ACHN (cell line): ENCODE measurements around the gene ATP1A2.
"Not testable (repeated sequence)": the region's sequence is repeated elsewhere in the genome, so short reads cannot be mapped to it uniquely, and the experiment has no call there.

Experiments
- DNase-seq: peaks from one replicate; pipeline ENCODE4 v3.0.0-alpha.2; 2015
- in situ Hi-C: cut with HindIII; loops from 2 replicates; pipeline ENCODE4 v1.10.0; 2017; ENCODE audit warnings: low sequenced_read_pairs, low pct_ligation_motif_present, low pct_unique_long_range_greater_than_20kb

ATP1A2 gene

GRCh38 chr1:160097911-160098851, 17.4 kb upstream of the ATP1A2 start, which contains the start of gene IGSF8:
IGSF8 (minus strand) TSS chr1:160098619; CDS start chr1:160098472, 147 bp downstream.
- in situ Hi-C loops, result no loop called here

GRCh38 chr1:160098852-160099561, 16.6 kb upstream of the ATP1A2 start:
- peak; percentile 92 for DNase-seq
- in situ Hi-C loops, result no loop called here

More at GRCh38 chr1:160097911-160098851, 17.4 kb upstream of the ATP1A2 start, which contains the start of gene IGSF8:
- peak; percentile 84 for DNase-seq

GRCh38 chr1:160099716-160100375, 15.7 kb upstream of the ATP1A2 start:
- in situ Hi-C loops, result no loop called here
- DNase-seq, result no peak

- in situ Hi-C loops, result no loop called here
Measured at GRCh38 chr1:160101037-160101716, 14.4 kb upstream of the ATP1A2 start.

GRCh38 chr1:160101717-160102522, 13.6 kb upstream of the ATP1A2 start:
- in situ Hi-C loops, result no loop called here
- DNase-seq, result no peak

More at GRCh38 chr1:160101037-160101716, 14.4 kb upstream of the ATP1A2 start:
- peak; percentile 66 for DNase-seq

GRCh38 chr1:160103658-160104408, 11.7 kb upstream of the ATP1A2 start:
- DNase-seq, result no peak
- in situ Hi-C loops, result no loop called here

GRCh38 chr1:160104486-160104885, 11.1 kb upstream of the ATP1A2 start:
- in situ Hi-C loops, result no loop called here
- no peak for DNase-seq

GRCh38 chr1:160105155-160105554, 10.4 kb upstream of the ATP1A2 start:
- no peak for DNase-seq
- in situ Hi-C loops, result no loop called here

- no peak for DNase-seq
- in situ Hi-C loops, result no loop called here
Measured at GRCh38 chr1:160107512-160107911, 8.0 kb upstream of the ATP1A2 start.

GRCh38 chr1:160108888-160109662, 6.5 kb upstream of the ATP1A2 start:
- in situ Hi-C loops, result no loop called here
- peak; percentile 85 for DNase-seq

GRCh38 chr1:160109686-160110085, 5.9 kb upstream of the ATP1A2 start:
- in situ Hi-C loops, result no loop called here
- no peak for DNase-seq

- DNase-seq, in situ Hi-C loops: not testable (repeated sequence)
Measured at GRCh38 chr1:160111462-160111861, 4.1 kb upstream of the ATP1A2 start.

- no peak for DNase-seq
- in situ Hi-C loops, result no loop called here
Measured at GRCh38 chr1:160112357-160112756, 3.2 kb upstream of the ATP1A2 start.

- in situ Hi-C loops, result no loop called here
- no peak for DNase-seq
Measured at GRCh38 chr1:160113407-160113806, 2.2 kb upstream of the ATP1A2 start.

GRCh38 chr1:160114085-160114484, 1.5 kb upstream of the ATP1A2 start:
- no peak for DNase-seq
- in situ Hi-C loops, result no loop called here
